ENCODE data around the gene KIAA0319L. TPM values are rescaled to one million over a fixed set of nuclear protein-coding genes. Genes with fewer than 3 reads are reported as not detected.
"Not testable (repeated sequence)": the region's sequence is repeated elsewhere in the genome, so short reads cannot be mapped to it uniquely, and the experiment has no call there.

KIAA0319L gene
- total RNA-seq, 1 experiment from 2014 or later = 70.0 TPM

DNA sequence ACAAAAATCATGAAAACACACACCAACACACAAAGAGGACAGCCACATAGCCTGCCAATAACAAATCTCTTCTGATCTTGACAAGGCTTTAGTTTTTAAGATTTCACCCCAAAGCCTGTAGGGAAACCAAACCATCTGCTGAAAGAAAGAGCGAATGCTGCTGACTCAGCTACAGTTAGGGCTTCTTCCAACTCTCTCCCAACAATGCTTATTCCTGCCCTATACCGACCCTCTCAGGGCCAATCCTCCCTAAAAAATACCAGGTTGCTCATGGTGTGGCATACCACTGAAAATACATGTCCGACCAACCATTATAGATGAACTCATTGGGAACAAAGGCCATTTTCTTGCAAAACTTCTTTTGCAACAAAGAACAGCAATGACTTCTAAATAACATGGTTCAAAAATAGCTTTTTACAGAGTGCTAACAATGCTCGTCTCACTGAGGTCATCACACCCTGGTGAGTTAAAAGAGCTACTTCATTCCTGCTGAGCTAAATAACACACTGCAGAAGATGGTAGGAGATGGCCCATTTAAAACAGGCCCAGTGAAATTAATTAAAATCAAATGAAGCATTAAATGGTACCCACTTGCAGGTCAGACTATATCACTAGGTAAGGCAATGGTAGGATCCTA is 86.1 kb downstream of the KIAA0319L start (continued):
- TF ChIP-seq SP1 (CRISPR knock-in tag; conservative IDR thresholded peaks at IDR 0.05) (no peak), HMGA2 (CRISPR knock-in tag; IDR thresholded peaks at IDR 0.05) (no peak)

DNA sequence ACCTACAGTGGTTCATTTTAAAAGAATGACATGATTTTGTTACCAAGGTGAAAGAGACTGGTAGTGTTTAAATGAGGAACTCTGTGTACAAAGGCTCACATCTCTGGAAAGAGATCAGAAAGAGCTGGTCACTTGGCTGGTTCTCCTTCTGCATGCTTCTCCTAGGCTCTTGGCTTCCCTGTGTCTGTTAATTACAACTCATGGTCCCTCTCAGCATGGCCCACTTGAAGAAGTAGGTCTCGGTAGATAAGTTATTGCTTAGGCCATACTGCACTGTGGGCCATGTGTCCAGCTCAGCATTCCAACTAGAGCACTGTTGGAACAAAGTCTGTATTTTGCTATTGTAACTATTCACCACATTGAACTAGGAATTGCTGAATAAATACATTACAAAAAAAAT is 91.1 kb downstream of the KIAA0319L start:
- Mint-ChIP-seq H3K4me1 (peaks cover 5% of the 10 kb centered on the region), H3K4me3 (no peak overlapping the region), H3K27ac (no peak overlapping the region), H3K9me3 (peaks cover 34% of the 10 kb centered on the region), H3K27me3 (ENCODE audit: low read depth) (no peaks in the 10 kb centered on the region; the same call in 1 of the 2 replicates), H3K36me3 (peaks cover 80% of the 10 kb centered on the region)
- TF ChIP-seq, protein P1, sequence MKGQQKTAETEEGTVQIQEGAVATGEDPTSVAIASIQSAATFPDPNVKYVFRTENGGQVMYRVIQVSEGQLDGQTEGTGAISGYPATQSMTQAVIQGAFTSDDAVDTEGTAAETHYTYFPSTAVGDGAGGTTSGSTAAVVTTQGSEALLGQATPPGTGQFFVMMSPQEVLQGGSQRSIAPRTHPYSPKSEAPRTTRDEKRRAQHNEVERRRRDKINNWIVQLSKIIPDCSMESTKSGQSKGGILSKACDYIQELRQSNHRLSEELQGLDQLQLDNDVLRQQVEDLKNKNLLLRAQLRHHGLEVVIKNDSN (CRISPR knock-in tag; IDR thresholded peaks at IDR 0.05) = no peak
- TF ChIP-seq NFYB (CRISPR knock-in tag; conservative IDR thresholded peaks at IDR 0.05; ENCODE audit: low read depth) = no peak
- no peak for TF ChIP-seq TEAD1 (CRISPR knock-in tag; IDR thresholded peaks at IDR 0.05)
- TF ChIP-seq MAX (CRISPR knock-in tag; IDR thresholded peaks at IDR 0.05) = no peak
- no peak for TF ChIP-seq ERG (CRISPR knock-in tag; IDR thresholded peaks at IDR 0.05)
- TF ChIP-seq, protein P2, sequence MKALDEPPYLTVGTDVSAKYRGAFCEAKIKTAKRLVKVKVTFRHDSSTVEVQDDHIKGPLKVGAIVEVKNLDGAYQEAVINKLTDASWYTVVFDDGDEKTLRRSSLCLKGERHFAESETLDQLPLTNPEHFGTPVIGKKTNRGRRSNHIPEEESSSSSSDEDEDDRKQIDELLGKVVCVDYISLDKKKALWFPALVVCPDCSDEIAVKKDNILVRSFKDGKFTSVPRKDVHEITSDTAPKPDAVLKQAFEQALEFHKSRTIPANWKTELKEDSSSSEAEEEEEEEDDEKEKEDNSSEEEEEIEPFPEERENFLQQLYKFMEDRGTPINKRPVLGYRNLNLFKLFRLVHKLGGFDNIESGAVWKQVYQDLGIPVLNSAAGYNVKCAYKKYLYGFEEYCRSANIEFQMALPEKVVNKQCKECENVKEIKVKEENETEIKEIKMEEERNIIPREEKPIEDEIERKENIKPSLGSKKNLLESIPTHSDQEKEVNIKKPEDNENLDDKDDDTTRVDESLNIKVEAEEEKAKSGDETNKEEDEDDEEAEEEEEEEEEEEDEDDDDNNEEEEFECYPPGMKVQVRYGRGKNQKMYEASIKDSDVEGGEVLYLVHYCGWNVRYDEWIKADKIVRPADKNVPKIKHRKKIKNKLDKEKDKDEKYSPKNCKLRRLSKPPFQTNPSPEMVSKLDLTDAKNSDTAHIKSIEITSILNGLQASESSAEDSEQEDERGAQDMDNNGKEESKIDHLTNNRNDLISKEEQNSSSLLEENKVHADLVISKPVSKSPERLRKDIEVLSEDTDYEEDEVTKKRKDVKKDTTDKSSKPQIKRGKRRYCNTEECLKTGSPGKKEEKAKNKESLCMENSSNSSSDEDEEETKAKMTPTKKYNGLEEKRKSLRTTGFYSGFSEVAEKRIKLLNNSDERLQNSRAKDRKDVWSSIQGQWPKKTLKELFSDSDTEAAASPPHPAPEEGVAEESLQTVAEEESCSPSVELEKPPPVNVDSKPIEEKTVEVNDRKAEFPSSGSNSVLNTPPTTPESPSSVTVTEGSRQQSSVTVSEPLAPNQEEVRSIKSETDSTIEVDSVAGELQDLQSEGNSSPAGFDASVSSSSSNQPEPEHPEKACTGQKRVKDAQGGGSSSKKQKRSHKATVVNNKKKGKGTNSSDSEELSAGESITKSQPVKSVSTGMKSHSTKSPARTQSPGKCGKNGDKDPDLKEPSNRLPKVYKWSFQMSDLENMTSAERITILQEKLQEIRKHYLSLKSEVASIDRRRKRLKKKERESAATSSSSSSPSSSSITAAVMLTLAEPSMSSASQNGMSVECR (CRISPR knock-in tag; IDR thresholded peaks at IDR 0.05; ENCODE audit: borderline replicate concordance) = no peak
- TF ChIP-seq CTCF (IDR thresholded peaks at IDR 0.05) = no peak
- no peak for TF ChIP-seq RELA (CRISPR knock-in tag; IDR thresholded peaks at IDR 0.05; ENCODE audit: borderline replicate concordance)
- TF ChIP-seq, protein P3, sequence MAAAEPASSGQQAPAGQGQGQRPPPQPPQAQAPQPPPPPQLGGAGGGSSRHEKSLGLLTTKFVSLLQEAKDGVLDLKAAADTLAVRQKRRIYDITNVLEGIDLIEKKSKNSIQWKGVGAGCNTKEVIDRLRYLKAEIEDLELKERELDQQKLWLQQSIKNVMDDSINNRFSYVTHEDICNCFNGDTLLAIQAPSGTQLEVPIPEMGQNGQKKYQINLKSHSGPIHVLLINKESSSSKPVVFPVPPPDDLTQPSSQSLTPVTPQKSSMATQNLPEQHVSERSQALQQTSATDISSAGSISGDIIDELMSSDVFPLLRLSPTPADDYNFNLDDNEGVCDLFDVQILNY (CRISPR knock-in tag; IDR thresholded peaks at IDR 0.05) = no peak
- no peak for TF ChIP-seq SOX15 (CRISPR knock-in tag; IDR thresholded peaks at IDR 0.05)
- no peak for TF ChIP-seq E2F4 (CRISPR knock-in tag; IDR thresholded peaks at IDR 0.05; ENCODE audit: borderline replicate concordance, low read depth)
- TF ChIP-seq FOXJ3 (CRISPR knock-in tag; IDR thresholded peaks at IDR 0.05; ENCODE audit: borderline replicate concordance) = no peak
- no peak for TF ChIP-seq JAZF1 (CRISPR knock-in tag; IDR thresholded peaks at IDR 0.05)
- no peak for TF ChIP-seq RORB (CRISPR knock-in tag; IDR thresholded peaks at IDR 0.05)
- TF ChIP-seq TEAD4 (CRISPR knock-in tag; IDR thresholded peaks at IDR 0.05) = no peak
- no peak for TF ChIP-seq CREB1 (CRISPR knock-in tag; IDR thresholded peaks at IDR 0.05)
- TF ChIP-seq, protein P4, sequence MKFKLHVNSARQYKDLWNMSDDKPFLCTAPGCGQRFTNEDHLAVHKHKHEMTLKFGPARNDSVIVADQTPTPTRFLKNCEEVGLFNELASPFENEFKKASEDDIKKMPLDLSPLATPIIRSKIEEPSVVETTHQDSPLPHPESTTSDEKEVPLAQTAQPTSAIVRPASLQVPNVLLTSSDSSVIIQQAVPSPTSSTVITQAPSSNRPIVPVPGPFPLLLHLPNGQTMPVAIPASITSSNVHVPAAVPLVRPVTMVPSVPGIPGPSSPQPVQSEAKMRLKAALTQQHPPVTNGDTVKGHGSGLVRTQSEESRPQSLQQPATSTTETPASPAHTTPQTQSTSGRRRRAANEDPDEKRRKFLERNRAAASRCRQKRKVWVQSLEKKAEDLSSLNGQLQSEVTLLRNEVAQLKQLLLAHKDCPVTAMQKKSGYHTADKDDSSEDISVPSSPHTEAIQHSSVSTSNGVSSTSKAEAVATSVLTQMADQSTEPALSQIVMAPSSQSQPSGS (CRISPR knock-in tag; IDR thresholded peaks at IDR 0.05; ENCODE audit: borderline replicate concordance, low read depth) = no peak
- no peak for DNase-seq (ENCODE audit: low spot score)
- CTCF ChIA-PET = interaction anchor here (1.0 to 1.9 kb wide), 2 partner anchors 15 to 98 kb away, joined by 7 read pairs; no protein-coding TSS in a partner anchor
- POLR2A ChIA-PET = no interaction called here
- ATAC-seq = no peak

DNA sequence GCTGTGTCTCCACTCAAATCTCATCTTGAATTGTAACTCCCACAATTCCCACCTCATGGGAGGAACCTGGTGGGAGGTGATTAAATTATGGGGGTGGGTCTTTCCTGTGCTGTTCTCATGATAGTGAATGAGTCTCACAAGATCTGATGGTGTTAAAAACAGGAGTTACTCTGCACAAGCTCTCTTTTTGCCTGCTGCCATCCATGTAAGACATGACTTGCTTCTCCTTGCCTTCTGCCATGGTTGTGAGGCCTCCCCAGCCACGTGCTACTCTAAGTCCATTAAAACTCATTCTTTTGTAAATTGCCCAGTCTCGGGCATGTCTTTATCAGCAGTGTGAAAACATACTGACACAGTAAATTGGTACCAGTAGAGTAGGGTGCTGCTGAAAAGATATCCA is 93.5 kb downstream of the KIAA0319L start:
- H3K4me1 Mint-ChIP-seq; H3K4me3 Mint-ChIP-seq; ATAC-seq; H3K27me3 Mint-ChIP-seq (ENCODE audit: low read depth); POLR2A ChIA-PET; DNase-seq (ENCODE audit: low spot score); CTCF ChIA-PET; H3K27ac Mint-ChIP-seq: not testable (repeated sequence)
- Mint-ChIP-seq H3K9me3 (peaks cover 34% of the 10 kb centered on the region), H3K36me3 (peaks cover 77% of the 10 kb centered on the region)
